ENCODE measurements around the gene INSIG1.

INSIG1 gene

GRCh38 chr7:155349601-155350331 lies 52.1 kb downstream of the INSIG1 start:
- DNase-seq (ENCODE audit: low read depth): no peak

DNA sequence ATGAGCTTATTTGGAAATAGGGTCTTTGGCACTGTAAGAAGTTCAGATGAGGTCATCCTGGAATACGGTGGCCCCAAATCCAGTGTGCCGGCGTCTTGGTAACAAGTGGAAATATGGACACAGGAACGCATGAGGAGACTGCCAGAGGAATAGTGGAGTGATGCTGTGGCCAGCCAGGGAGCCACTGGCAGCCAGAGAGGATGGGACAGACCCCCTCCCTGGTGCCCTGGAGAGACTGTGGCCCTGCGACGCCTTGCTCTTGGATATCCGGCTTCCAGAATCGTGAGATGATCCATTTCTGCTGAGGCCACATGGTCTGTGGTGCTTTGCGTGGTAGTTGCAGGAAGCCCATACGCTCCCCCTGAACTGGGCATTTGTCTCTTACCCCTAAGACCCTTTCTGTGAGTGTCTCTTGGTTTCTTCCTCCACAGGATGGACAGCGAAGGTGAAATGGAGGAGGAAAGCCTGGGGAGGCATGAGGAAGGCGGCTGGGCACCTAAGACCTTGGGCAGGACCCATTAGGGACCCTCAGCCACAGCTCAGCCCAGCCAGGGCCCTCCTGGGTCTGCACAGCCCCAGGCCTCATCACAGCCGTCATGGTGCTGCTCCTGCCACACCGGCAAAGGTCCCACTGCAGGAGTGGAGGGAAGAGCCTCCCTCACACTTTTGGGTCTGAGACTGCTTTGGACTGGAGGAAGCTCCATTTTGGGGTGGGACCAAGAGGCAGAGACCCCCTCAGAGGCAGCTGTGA lies 53.6 kb downstream of the INSIG1 start:
- DNase-seq (ENCODE audit: low read depth): no peak

GRCh38 chr7:155352076-155352752 lies 54.5 kb downstream of the INSIG1 start:
- no peak for DNase-seq (ENCODE audit: low read depth)

GRCh38 chr7:155352753-155353115 lies 55.1 kb downstream of the INSIG1 start:
- DNase-seq (ENCODE audit: low read depth): no peak

- DNase-seq (ENCODE audit: low read depth): no peak
Observed at GRCh38 chr7:155353256-155353897, 55.7 kb downstream of the INSIG1 start.

DNA sequence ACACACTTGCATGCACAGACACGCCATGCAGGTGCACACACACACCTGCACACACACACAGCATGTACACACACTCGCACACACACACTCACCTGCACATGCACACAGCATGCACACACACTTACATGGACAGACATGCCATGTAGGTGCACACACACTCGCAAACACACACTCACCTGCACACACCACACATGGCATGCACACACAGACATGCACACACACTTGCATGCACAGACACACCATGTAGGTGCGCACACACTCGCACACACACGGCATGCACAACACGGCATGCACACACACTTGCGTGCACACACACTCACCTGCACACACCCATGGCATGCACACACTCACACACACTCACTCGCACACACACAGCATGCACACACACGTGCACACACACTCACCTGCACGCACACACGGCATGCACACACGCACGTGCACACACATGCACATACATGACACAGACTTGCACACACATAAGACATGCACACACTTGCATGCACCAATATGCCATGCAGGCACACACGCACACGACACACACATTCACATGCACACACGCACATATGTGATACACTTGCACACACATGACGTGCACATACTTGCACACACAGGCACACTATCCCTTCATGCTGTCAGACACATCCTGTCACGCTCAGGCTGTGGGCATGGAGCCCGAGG lies 56.8 kb downstream of the INSIG1 start:
- no peak for DNase-seq (ENCODE audit: low read depth)

- no peak for DNase-seq (ENCODE audit: low read depth)
Observed at GRCh38 chr7:155355176-155355575, 57.5 kb downstream of the INSIG1 start.

- no peak for DNase-seq (ENCODE audit: low read depth)
Observed at GRCh38 chr7:155355745-155356144, 58.1 kb downstream of the INSIG1 start.

DNA sequence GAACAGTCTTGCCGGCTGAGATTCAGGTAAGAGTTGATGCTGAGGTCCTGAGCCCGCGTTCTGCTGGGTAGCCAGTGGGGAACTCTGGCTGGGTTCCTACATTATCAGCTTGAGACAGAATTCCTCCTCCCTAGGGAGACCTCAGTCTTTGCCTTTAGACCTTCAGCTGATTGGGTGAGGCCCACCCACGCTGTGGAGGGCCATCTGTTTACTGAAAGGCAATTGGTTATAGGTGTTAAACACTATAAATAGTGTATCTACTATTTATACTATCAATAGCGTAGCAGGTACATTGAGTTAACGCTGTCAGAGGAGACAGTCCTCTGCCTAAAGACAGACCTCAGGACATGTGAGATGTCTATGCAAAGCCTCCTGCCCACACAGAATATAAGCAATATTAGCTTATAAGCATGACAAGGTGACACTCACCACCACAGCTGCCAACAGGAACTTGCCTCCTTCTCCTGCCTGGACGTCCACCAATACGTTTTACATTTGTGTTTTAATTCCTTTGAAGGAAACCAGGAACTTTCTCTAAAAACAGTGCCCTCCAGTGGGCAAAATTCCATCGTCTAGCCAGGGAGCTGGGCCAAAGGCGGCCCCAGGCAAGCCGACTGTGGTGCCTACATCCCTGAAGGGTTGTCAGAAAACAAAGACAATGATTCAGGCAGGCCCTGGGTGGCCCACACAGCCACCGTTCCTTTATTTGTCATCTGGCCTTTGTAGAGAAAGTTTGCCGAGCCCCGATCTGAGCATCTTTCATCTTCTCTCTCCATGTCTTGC lies 58.8 kb downstream of the INSIG1 start:
- peak; percentile 21 for DNase-seq (ENCODE audit: low read depth)

DNA sequence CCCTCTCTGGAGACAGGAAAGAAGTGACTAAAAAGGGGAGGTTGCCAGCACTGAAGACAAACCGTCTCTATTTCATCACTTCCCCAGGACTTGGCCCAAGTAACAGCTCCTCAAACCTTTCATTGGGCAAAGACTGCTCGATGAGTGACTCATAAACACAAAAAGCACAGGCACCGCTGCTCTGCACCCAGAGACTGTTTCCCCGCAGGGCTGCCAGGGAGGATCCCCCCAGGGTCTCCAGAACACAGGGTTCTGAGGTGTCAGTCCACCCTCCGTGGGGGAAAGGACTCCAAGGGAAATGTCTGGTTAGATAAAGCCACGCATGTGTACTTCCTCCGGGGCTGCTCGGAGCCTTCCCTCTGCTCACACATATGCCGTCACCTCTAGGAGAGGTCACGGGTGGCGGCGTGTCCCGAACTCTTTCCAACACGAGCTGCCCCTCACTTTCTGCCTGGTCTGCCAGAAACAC lies 59.9 kb downstream of the INSIG1 start:
- DNase-seq (ENCODE audit: low read depth): peak; percentile 38

DNA sequence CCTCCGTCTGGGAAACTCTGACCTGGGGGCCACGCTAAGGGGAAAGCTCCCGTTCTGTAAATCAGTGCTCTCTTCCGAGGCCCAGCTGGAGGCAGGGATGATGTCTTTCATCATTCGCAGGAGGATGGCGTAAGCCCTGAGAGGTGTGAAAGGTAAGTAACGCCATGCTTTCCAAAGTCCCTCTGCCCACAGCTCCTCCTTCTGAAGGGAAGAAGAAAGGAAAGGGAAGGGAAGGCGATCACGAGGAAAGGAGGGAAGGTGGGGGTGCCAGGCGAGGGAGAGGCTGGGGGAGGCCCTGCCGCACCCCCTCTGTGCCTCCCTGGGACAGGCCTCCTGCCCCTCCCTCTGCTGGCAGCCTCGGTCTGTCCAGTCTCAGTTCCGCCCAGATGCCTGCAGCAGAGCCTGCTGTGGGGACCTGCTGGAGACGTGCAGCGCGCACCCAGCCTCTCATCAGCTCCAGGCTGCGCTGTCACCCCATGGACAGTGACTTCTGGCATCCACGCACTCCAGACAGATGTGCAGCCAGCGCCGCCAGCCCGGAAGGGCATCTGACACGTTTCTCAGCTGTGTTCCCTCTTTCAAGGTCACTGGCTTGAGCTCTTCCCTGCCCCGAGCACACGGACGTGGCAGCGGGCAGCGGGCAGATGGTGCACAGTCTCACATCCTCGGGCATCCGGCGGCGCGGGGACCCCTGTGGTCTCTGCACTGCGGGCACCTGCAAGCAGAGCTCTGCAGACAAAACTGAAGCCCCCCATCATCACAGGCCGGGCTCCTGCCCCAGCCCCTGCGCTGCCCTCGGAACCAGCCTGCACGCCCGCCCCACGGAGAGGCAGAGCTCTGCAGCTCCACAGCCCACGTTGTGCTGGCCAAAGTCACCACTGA lies 60.6 kb downstream of the INSIG1 start:
- no peak for DNase-seq (ENCODE audit: low read depth)

DNA sequence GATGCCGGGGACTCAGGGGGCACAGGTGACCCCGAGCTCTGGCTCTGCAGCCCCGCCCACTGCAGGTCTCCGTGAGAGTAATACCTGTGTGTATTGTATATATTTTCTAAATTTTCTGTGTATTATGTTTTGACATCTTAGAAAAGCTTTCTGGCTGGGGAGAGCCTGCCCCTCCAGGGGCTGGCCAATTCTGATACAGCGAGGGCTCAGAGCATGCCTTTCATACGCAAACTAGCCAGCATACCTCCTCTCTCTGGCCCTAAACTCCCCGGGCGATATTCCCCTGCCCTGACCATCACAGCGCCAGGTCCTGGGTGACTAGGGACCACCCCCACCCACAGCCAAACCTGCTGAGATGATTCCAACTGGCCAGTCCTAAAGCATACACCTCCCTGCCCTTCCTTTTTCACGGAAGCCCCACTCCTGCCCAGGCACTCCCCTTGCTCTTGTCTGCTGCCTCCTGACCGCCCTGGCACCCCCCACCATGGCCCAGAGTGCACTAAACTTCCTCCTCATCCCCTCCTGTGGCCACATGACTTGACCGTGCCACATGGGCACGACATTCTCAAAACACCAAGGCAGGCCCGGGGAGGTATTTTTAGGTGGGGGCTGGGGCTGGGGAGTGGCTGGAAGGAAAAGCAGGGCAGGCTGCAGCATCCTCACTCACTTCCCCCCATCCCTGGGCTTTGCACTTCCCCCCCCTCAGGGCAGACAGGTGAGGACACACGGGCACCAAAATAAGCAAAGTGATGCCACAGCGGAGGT lies 61.5 kb downstream of the INSIG1 start:
- DNase-seq (ENCODE audit: low read depth): no peak
